KMS-11 (cell line): Measurements from ENCODE around the gene EXO1.

ENCODE experiments used
- H2AFZ ChIP-seq: fragments of 200-600 bp; sonication (generic); 2 replicates; pipeline ENCODE4 v1.6.1; 2016; ENCODE audit warnings: antibody characterized with exemption, mixed run types, low read depth
- H3K27ac ChIP-seq: fragments of 200-600 bp; sonication (generic); 2 replicates; pipeline ENCODE4 v1.6.1; 2016; ENCODE audit warnings: mild to moderate bottlenecking, mixed run types
- H3K27me3 ChIP-seq: fragments of 200-600 bp; sonication (generic); 2 replicates; pipeline ENCODE4 v1.6.1; 2017; ENCODE audit warnings: mild to moderate bottlenecking, low read depth, mixed run types, moderate library complexity; ENCODE audit not compliant: insufficient read depth
- H3K36me3 ChIP-seq: fragments of 200-600 bp; sonication (generic); 2 replicates; pipeline ENCODE4 v1.6.1; 2017; ENCODE audit warnings: mild to moderate bottlenecking, mixed run types; ENCODE audit not compliant: insufficient read depth
- H3K4me1 ChIP-seq: fragments of 200-600 bp; sonication (generic); 2 replicates; pipeline ENCODE4 v1.6.1; 2016; ENCODE audit warnings: mild to moderate bottlenecking, low read depth, mixed run types; ENCODE audit not compliant: poor library complexity, severe bottlenecking
- H3K4me2 ChIP-seq: fragments of 200-600 bp; sonication (generic); 2 replicates; pipeline ENCODE4 v1.7.0; 2016; ENCODE audit warnings: mild to moderate bottlenecking, mixed run types
- H3K4me3 ChIP-seq: fragments of 200-600 bp; sonication (generic); IDR thresholded peaks from 2 replicates; pipeline ENCODE4 v1.6.1; 2017; ENCODE audit warnings: low read depth, low read length, mixed read lengths; ENCODE audit not compliant: insufficient read depth
- H3K79me2 ChIP-seq: fragments of 200-600 bp; sonication (generic); 2 replicates; pipeline ENCODE4 v1.6.1; 2016; ENCODE audit warnings: low read depth, mixed run types; ENCODE audit not compliant: insufficient read depth
- H3K9ac ChIP-seq: fragments of 200-600 bp; sonication (generic); 2 replicates; pipeline ENCODE4 v1.6.1; 2016; ENCODE audit warnings: mild to moderate bottlenecking, mixed run types
- H4K20me1 ChIP-seq: fragments of 200-600 bp; sonication (generic); 2 replicates; pipeline ENCODE4 v1.6.1; 2016; ENCODE audit warnings: mild to moderate bottlenecking, mixed run types; ENCODE audit not compliant: insufficient read depth
- TF ChIP-seq, protein P1 (sequence below): fragments of 200-600 bp; sonication (generic); conservative IDR thresholded peaks from 2 replicates; pipeline ENCODE4 v1.6.1; 2017; ENCODE audit warnings: low read depth, mild to moderate bottlenecking, antibody characterized with exemption, low read length, moderate library complexity, mixed read lengths

EXO1 gene

GRCh38 chr1:241899210-241899609, 51.2 kb downstream of the EXO1 start:
- Histone ChIP-seq H3K9ac (no peak overlapping the region), H2AFZ (no peak overlapping the region), H3K4me2 (no peak overlapping the region), H3K36me3 (no peaks in the 10 kb centered on the region), H3K27me3 (no peaks in the 10 kb centered on the region), H3K4me1 (no peaks in the 10 kb centered on the region), H3K4me3 (no peak overlapping the region), H3K27ac (no peak overlapping the region), H3K79me2 (no peaks in the 10 kb centered on the region), H4K20me1 (no peaks in the 10 kb centered on the region)
- TF ChIP-seq, protein P1, sequence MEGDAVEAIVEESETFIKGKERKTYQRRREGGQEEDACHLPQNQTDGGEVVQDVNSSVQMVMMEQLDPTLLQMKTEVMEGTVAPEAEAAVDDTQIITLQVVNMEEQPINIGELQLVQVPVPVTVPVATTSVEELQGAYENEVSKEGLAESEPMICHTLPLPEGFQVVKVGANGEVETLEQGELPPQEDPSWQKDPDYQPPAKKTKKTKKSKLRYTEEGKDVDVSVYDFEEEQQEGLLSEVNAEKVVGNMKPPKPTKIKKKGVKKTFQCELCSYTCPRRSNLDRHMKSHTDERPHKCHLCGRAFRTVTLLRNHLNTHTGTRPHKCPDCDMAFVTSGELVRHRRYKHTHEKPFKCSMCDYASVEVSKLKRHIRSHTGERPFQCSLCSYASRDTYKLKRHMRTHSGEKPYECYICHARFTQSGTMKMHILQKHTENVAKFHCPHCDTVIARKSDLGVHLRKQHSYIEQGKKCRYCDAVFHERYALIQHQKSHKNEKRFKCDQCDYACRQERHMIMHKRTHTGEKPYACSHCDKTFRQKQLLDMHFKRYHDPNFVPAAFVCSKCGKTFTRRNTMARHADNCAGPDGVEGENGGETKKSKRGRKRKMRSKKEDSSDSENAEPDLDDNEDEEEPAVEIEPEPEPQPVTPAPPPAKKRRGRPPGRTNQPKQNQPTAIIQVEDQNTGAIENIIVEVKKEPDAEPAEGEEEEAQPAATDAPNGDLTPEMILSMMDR, result no peak

GRCh38 chr1:241900381-241900780, 52.4 kb downstream of the EXO1 start:
- Histone ChIP-seq H3K27me3 (no peaks in the 10 kb centered on the region), H3K4me1 (no peaks in the 10 kb centered on the region), H3K36me3 (no peaks in the 10 kb centered on the region), H3K27ac (no peak overlapping the region), H3K4me3 (no peak overlapping the region), H3K4me2 (no peak overlapping the region), H2AFZ (no peak overlapping the region), H3K79me2 (no peaks in the 10 kb centered on the region), H3K9ac (no peak overlapping the region), H4K20me1 (no peaks in the 10 kb centered on the region)
- TF ChIP-seq, protein P1, result no peak

- H4K20me1 ChIP-seq, result no peaks in the 10 kb centered on the region
- TF ChIP-seq, protein P1, result no peak
- H3K79me2 ChIP-seq, result no peaks in the 10 kb centered on the region
- no peaks in the 10 kb centered on the region for H3K27me3 ChIP-seq
- H3K4me2 ChIP-seq, result no peak overlapping the region
- no peak overlapping the region for H2AFZ ChIP-seq
- no peak overlapping the region for H3K4me3 ChIP-seq
- H3K4me1 ChIP-seq, result no peaks in the 10 kb centered on the region
- H3K27ac ChIP-seq, result no peak overlapping the region
- no peak overlapping the region for H3K9ac ChIP-seq
- no peaks in the 10 kb centered on the region for H3K36me3 ChIP-seq
These were observed 54.5 kb downstream of the EXO1 start for GRCh38 chr1:241902391-241903065.

DNA sequence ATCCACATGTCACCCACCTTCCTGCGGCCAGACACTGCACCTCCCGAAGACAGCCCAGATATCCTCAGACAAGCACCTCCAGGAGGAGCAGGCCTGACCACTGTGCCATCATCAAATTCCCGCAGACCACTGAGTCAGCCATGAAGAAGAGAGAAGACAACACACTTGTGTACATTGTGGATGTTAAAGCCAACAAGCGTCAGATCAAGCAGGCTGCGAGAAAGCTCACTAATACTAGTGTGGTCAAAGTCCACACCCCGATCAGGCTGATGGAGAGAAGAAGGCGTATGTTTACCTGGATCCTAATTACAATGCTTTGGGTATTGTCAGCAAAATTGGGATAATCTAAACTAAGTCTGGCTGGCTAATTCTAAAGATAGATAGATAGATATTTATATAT, 68.2 kb downstream of the EXO1 start:
- H3K27me3 ChIP-seq, result no peaks in the 10 kb centered on the region
- H4K20me1 ChIP-seq, result no peaks in the 10 kb centered on the region
- TF ChIP-seq, protein P1, result no peak

More for the DNA sequence above, 68.2 kb downstream of the EXO1 start:
- Histone ChIP-seq H3K4me3 (no peak overlapping the region), H3K36me3 (no peaks in the 10 kb centered on the region), H3K9ac (no peak overlapping the region), H3K79me2 (no peaks in the 10 kb centered on the region), H2AFZ (no peak overlapping the region), H3K4me2 (no peak overlapping the region), H3K27ac (no peak overlapping the region), H3K4me1 (no peaks in the 10 kb centered on the region)
